Measurements from ENCODE around the gene CTU2.

Gene CTU2

GRCh38 chr16:88669493-88669892 is 36.8 kb upstream of the CTU2 start (continued):
- peak; percentile 79 for TF ChIP-seq ZNF518A (tag by site-specific recombination; conservative IDR thresholded peaks at IDR 0.05; ENCODE audit: low read depth)
- peak; percentile 79 for TF ChIP-seq ZNF555 (tag by site-specific recombination; conservative IDR thresholded peaks at IDR 0.05)
- peak; percentile 71 for TF ChIP-seq ZNF623 (tag by site-specific recombination; IDR thresholded peaks at IDR 0.05)
- peak; percentile 64; the same call in 1 of the 2 replicates for TF ChIP-seq ZNF560 (tag by site-specific recombination; IDR thresholded peaks at IDR 0.05; ENCODE audit: borderline replicate concordance)
- 0 out of 2 replicates have a peak, but pooled peaks have one; percentile 50 for TF ChIP-seq ZNF558 (tag by site-specific recombination; IDR thresholded peaks at IDR 0.05)
- 0 out of 2 replicates have a peak, but pooled peaks have one; percentile 41 for TF ChIP-seq ZBTB21 (tag by site-specific recombination; IDR thresholded peaks at IDR 0.05)

GRCh38 chr16:88669980-88670379 is 36.3 kb upstream of the CTU2 start:
- no peaks in the 10 kb centered on the region for H3K4me1 ChIP-seq (ENCODE audit: control insufficient read depth, insufficient read depth, low read length)
- TF ChIP-seq ZNF639 (tag by site-specific recombination; IDR thresholded peaks at IDR 0.05) (no peak), ZNF423 (tag by site-specific recombination; IDR thresholded peaks at IDR 0.05) (no peak), ZBTB17 (tag by site-specific recombination; IDR thresholded peaks at IDR 0.05) (peak; percentile 36; the same call in 1 of the 2 replicates), ZNF426 (tag by site-specific recombination; IDR thresholded peaks at IDR 0.05) (no peak)
- no peak overlapping the region for H3K4me3 ChIP-seq (ENCODE audit: low read depth, low read length)
- ChIA-PET CTCF (interaction anchor here (1.4 to 3.2 kb wide), 2 partner anchors 11 to 17 kb away, joined by 9 to 13 read pairs; no protein-coding TSS in a partner anchor), POLR2A (no interaction called here)
- H3K27ac ChIP-seq (ENCODE audit: extremely low read depth, low read depth, low read length), result no peak overlapping the region
- H3K9me3 ChIP-seq (ENCODE audit: control insufficient read depth, insufficient read depth, low read depth, low read length), result no peaks in the 10 kb centered on the region
- H3K36me3 ChIP-seq (ENCODE audit: control insufficient read depth in 2 of 2, insufficient read depth in 1 of 2, low read length in 2 of 2), result peaks cover 0 to 2% of the 10 kb centered on the region in 2 experiments; a peak in 2 of 3 replicates

- ChIA-PET CTCF (interaction anchor here (0.6 to 3.2 kb wide), 5 partner anchors 9 to 947 kb away, joined by 3 to 13 read pairs (median 3); partner anchors contain the start of gene MVD), POLR2A (no interaction called here)
- Histone ChIP-seq H3K36me3 (ENCODE audit: control insufficient read depth in 2 of 2, insufficient read depth in 1 of 2, low read length in 2 of 2) (no peaks in the 10 kb centered on the region; a peak in 1 of 3 replicates), H3K9me3 (ENCODE audit: control insufficient read depth, insufficient read depth, low read depth, low read length) (no peaks in the 10 kb centered on the region), H3K4me1 (ENCODE audit: control insufficient read depth, insufficient read depth, low read length) (no peaks in the 10 kb centered on the region), H3K27ac (ENCODE audit: extremely low read depth, low read depth, low read length) (no peak overlapping the region), H3K4me3 (ENCODE audit: low read depth, low read length) (no peak overlapping the region)
- no peak for TF ChIP-seq ZNF777 (tag by site-specific recombination; IDR thresholded peaks at IDR 0.05; ENCODE audit: borderline replicate concordance)
- no peak for TF ChIP-seq ZBTB8A (tag by site-specific recombination; IDR thresholded peaks at IDR 0.05)
- TF ChIP-seq ZNF302 (tag by site-specific recombination; IDR thresholded peaks at IDR 0.05; ENCODE audit: low read depth), result no peak
- TF ChIP-seq ZNF521 (tag by site-specific recombination; IDR thresholded peaks at IDR 0.05), result no peak
- TF ChIP-seq ZNF16 (tag by site-specific recombination; IDR thresholded peaks at IDR 0.05; ENCODE audit: low read depth), result no peak
- TF ChIP-seq ZBTB49 (tag by site-specific recombination; IDR thresholded peaks at IDR 0.05; ENCODE audit: low read depth), result no peak
- TF ChIP-seq ZNF324 (tag by site-specific recombination; IDR thresholded peaks at IDR 0.05), result no peak
- TF ChIP-seq WT1 (tag by site-specific recombination; IDR thresholded peaks at IDR 0.05), result no peak
- TF ChIP-seq EGR2 (tag by site-specific recombination; IDR thresholded peaks at IDR 0.05; ENCODE audit: low read depth), result no peak
- TF ChIP-seq ZNF335 (tag by site-specific recombination; conservative IDR thresholded peaks at IDR 0.05), result no peak
- TF ChIP-seq ZFHX2 (tag by site-specific recombination; conservative IDR thresholded peaks at IDR 0.05), result no peak
Measured at GRCh38 chr16:88671806-88672205, 34.5 kb upstream of the CTU2 start.

Data from HEK293 (cell line).